ENCODE data around the gene ELK3. TPM values are rescaled to one million over a fixed set of nuclear protein-coding genes. Genes with fewer than 3 reads are reported as not detected.

The ELK3 gene
- total and polyA plus RNA-seq, 7 donors = 3.7 to 13.9 (median 9.6) TPM

DNA sequence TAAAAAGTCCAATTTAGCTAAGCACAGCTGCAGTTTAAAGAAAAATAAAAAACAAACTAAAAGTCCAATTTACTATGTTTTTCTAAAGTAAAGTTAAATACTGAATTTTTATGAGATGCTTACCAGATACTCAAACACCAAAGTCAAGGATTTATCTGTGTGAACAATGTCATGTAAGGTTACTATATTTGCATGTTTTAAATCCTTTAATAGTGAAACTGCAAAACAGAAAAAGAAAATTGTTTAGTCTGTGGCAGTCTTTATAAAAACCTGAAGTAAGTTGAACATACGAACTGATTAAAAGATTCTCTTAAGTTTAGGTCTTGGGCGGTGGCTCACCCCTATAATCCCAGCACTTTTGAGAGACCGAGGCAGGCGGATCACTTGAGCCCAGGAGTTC is 103.3 kb downstream of the ELK3 start:
- intact Hi-C loops (cut with DNase I) = loop anchor here in 1 of 2 donors (10.0 kb wide), 1 partner anchor 97 kb away; no protein-coding TSS in a partner anchor
- no peak for ATAC-seq
- Histone ChIP-seq H3K27me3 (ENCODE audit: insufficient read depth in 3 of 3, low read length in 2 of 3) (no peaks in the 10 kb centered on the region), H3K4me1 (no peaks in the 10 kb centered on the region), H3K27ac (no peak overlapping the region), H3K36me3 (ENCODE audit: insufficient read depth in 1 of 2, low read depth in 1 of 2) (peaks cover 0 to 53% of the 10 kb centered on the region in 2 donors), H3K4me3 (no peak overlapping the region), H3K9me3 (no peaks in the 10 kb centered on the region)
- DNase-seq = no peak
- TF ChIP-seq, protein P1, sequence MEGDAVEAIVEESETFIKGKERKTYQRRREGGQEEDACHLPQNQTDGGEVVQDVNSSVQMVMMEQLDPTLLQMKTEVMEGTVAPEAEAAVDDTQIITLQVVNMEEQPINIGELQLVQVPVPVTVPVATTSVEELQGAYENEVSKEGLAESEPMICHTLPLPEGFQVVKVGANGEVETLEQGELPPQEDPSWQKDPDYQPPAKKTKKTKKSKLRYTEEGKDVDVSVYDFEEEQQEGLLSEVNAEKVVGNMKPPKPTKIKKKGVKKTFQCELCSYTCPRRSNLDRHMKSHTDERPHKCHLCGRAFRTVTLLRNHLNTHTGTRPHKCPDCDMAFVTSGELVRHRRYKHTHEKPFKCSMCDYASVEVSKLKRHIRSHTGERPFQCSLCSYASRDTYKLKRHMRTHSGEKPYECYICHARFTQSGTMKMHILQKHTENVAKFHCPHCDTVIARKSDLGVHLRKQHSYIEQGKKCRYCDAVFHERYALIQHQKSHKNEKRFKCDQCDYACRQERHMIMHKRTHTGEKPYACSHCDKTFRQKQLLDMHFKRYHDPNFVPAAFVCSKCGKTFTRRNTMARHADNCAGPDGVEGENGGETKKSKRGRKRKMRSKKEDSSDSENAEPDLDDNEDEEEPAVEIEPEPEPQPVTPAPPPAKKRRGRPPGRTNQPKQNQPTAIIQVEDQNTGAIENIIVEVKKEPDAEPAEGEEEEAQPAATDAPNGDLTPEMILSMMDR (IDR thresholded peaks at IDR 0.05) = no peak
- WGBS, 3 donors = 96 to 97% (median 96%) methylated on average over 4 of the region's 4 CpGs

DNA sequence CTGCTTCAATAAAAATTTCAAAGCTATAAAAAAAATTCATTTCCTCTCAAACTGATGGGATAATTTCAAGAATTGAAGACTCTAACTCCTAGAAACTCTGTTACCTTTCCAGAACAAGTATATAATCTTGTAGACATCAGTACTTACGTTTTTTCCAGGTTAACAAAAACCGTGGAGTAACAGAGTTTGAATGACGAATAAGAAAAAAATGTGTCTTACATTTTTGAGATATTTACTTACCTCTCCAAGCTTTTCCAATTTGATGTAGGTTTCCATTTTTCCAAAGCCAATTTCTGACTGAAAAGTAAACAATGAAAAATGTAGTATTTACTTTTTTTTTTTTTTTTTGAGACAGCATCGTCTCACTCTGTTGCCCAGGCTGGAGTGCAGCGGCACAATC is 105.9 kb downstream of the ELK3 start:
- TF ChIP-seq, protein P1 (IDR thresholded peaks at IDR 0.05) = no peak
- Histone ChIP-seq H3K4me1 (no peaks in the 10 kb centered on the region), H3K36me3 (ENCODE audit: insufficient read depth in 1 of 2, low read depth in 1 of 2) (peaks cover 0 to 35% of the 10 kb centered on the region in 2 donors), H3K4me3 (no peak overlapping the region), H3K9me3 (no peaks in the 10 kb centered on the region), H3K27ac (no peak overlapping the region), H3K27me3 (ENCODE audit: insufficient read depth in 3 of 3, low read length in 2 of 3) (no peaks in the 10 kb centered on the region)
- WGBS, 3 donors = 95 to 97% (median 96%) methylated on average over 5 of the region's 5 CpGs
- DNase-seq = no peak
- ATAC-seq = no peak
- intact Hi-C loops (cut with DNase I) = no loop called here

DNA sequence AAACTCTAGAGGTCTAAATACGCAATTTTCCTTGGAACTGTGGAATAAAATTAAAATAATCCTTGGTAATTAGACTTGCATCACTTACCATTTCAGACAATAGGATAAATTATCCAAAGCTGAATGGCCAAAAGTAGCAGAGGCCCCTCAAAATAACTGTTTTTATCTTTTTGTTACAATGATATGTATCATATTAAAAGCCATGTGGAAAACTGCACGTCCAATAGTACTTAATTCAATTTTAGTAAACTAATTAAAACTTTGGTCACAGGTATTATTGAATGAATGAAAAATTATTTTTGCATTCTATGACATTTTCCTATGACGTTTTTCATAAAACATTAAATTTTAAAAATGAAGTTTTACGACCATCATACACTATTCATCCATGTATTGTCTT is 107.6 kb downstream of the ELK3 start:
- no peak for ATAC-seq
- TF ChIP-seq, protein P1 (IDR thresholded peaks at IDR 0.05) = no peak
- no peak for DNase-seq
- no peak overlapping the region for H3K4me3 ChIP-seq
- no peaks in the 10 kb centered on the region for H3K27me3 ChIP-seq (ENCODE audit: insufficient read depth in 3 of 3, low read length in 2 of 3)
- no peaks in the 10 kb centered on the region for H3K9me3 ChIP-seq
- WGBS, 3 donors = 89 to 92% (median 92%) methylated on average over 4 of the region's 4 CpGs
- no peak overlapping the region for H3K27ac ChIP-seq
- no peaks in the 10 kb centered on the region for H3K4me1 ChIP-seq
- peaks cover 0 to 33% of the 10 kb centered on the region in 2 donors for H3K36me3 ChIP-seq (ENCODE audit: insufficient read depth in 1 of 2, low read depth in 1 of 2)
- intact Hi-C loops (cut with DNase I) = no loop called here

DNA sequence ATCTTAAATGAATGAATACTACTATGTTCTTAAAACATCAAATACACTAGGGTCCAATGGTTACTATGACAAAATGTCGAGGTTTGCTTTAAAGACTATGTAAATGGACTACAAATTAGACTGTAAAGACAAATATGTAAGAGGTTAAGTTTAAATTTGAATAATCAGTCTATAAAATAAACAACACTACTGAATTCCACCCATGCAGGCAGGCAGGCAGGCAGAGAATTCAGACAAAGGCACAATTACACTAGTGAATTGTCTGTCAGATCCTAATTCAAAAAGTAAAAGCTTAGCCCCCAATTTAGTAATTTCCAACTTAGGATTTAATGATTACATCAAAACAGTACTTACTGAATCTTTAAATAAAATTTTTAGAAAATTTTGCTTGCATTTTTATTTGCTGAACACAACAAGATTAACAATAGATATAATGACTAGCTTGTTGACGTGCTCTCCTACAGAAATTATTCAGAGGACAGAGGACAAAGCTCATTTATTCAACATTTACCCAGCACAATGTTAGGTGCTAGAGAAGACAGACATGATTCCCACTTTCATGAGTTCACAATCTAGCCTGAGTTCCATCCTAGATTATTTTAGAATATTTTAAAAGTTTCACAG is 108.6 kb downstream of the ELK3 start:
- Histone ChIP-seq H3K36me3 (ENCODE audit: insufficient read depth in 1 of 2, low read depth in 1 of 2) (peaks cover 0 to 23% of the 10 kb centered on the region in 2 donors), H3K4me1 (no peaks in the 10 kb centered on the region), H3K4me3 (no peak overlapping the region), H3K27ac (no peak overlapping the region), H3K27me3 (ENCODE audit: insufficient read depth in 3 of 3, low read length in 2 of 3) (no peaks in the 10 kb centered on the region), H3K9me3 (no peaks in the 10 kb centered on the region)
- ATAC-seq (no peak), DNase-seq (no peak)
- TF ChIP-seq, protein P1 (IDR thresholded peaks at IDR 0.05) = no peak
- WGBS, 3 donors = 89 to 92% (median 90%) methylated on average over 2 of the region's 2 CpGs
- intact Hi-C loops (cut with DNase I) = no loop called here

DNA sequence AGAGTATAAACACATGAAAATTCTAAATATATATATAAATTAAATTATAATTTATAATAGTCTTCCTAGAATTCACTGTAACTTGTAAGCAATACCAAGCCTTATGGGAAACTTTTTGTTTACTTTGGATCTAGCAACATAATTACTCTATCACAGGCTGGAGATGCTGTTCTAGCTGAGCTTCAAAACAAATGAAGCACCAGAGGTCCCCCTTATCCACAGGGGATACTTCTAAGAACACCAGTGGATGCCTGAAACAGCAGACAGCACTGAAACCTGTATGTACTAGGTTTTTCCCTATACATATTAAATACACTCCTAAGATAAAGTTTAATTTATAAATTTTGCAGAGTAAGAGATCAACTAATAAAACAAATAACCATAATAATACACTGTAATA is 109.5 kb downstream of the ELK3 start:
- peaks cover 0 to 14% of the 10 kb centered on the region in 2 donors for H3K36me3 ChIP-seq (ENCODE audit: insufficient read depth in 1 of 2, low read depth in 1 of 2)
- intact Hi-C loops (cut with DNase I) = no loop called here
- no peaks in the 10 kb centered on the region for H3K4me1 ChIP-seq
- no peak overlapping the region for H3K4me3 ChIP-seq
- no peak overlapping the region for H3K27ac ChIP-seq
- TF ChIP-seq, protein P1 (IDR thresholded peaks at IDR 0.05) = no peak
- ATAC-seq (no peak), DNase-seq (no peak)
- H3K27me3 ChIP-seq (ENCODE audit: insufficient read depth in 3 of 3, low read length in 2 of 3) = no peaks in the 10 kb centered on the region
- no peaks in the 10 kb centered on the region for H3K9me3 ChIP-seq

All from psoas muscle (tissue), 8 donors.